Right renal cortex interstitium (tissue), 3 donors: ENCODE results near the gene DDT. TPM values are rescaled to one million over a fixed set of nuclear protein-coding genes. Genes with fewer than 3 reads are reported as not detected.
A peak's percentile ranks its signal among the peaks of the same experiment; 100 is the strongest.
"Not testable (repeated sequence)": the region's sequence is repeated elsewhere in the genome, so short reads cannot be mapped to it uniquely, and the experiment has no call there.

Experiments
- DNase-seq, 3 donors: peaks; one replicate each; pipeline ENCODE4 v3.0.0-alpha.2; 2013; ENCODE audit warnings: low read depth in 3 of 3, low spot score in 2 of 3
- polyA plus RNA-seq, 3 donors: library from polyadenylated mRNA; unstranded; fragments of 120-200 nt; gene quantifications; one replicate each; pipeline ENCODE4 v1.2.1, GENCODE V29; 2013; ENCODE audit not compliant: insufficient read length in 3 of 3

Gene DDT
- polyA plus RNA-seq, 3 donors: 57.7 to 62.1 (median 61.2) TPM

GRCh38 chr22:23993080-23993479, 18.8 kb upstream of the DDT start:
- not testable (repeated sequence) for DNase-seq

GRCh38 chr22:23989583-23990244, 15.5 kb upstream of the DDT start:
- not testable (repeated sequence) for DNase-seq

GRCh38 chr22:23986538-23987178, 12.4 kb upstream of the DDT start:
- not testable (repeated sequence) for DNase-seq

GRCh38 chr22:23986089-23986488, 11.8 kb upstream of the DDT start:
- not testable (repeated sequence) for DNase-seq

- DNase-seq: peak in 2 of 3 donors; percentile 9 to 47
These were observed 10.2 kb upstream of the DDT start for GRCh38 chr22:23984430-23984829.

- DNase-seq: not testable (repeated sequence)
These were observed 6.3 kb upstream of the DDT start for GRCh38 chr22:23980567-23980966.

GRCh38 chr22:23979557-23980240, 5.5 kb upstream of the DDT start, which contains the start of gene GSTT2:
TSS of gene GSTT2 (plus strand) at chr22:23980134.
- not testable (repeated sequence) for DNase-seq

- not testable (repeated sequence) for DNase-seq
These were observed 3.1 kb upstream of the DDT start for GRCh38 chr22:23977304-23977703.

DNA sequence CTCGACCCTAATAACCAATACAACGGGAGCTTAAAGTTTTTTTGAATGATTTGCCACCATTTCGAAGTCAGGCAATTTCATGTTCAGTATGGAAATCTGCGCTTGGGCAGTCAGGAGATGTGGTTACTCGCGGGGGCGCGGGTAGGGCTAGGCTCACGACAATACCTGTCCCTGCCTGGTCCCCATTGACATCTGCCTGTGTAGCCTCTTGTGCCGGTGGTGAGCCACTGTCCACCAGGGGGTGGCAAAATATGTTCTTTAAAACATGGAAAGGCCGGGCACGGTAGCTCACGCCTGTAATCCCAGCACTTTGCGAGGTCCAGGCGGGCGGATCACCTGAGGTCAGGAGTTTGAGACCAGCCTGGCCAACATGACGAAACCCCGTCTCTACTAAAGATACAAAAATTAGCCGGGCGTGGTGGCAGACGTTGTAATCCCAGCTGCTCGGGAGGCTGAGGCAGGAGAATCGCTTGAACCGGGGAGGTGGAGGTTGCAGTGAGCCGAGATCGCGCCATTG, 653 bp upstream of the DDT start:
- DNase-seq: not testable (repeated sequence)

- not testable (repeated sequence) for DNase-seq
These were observed 2.3 kb downstream of the DDT start for GRCh38 chr22:23971927-23972326.

DNA sequence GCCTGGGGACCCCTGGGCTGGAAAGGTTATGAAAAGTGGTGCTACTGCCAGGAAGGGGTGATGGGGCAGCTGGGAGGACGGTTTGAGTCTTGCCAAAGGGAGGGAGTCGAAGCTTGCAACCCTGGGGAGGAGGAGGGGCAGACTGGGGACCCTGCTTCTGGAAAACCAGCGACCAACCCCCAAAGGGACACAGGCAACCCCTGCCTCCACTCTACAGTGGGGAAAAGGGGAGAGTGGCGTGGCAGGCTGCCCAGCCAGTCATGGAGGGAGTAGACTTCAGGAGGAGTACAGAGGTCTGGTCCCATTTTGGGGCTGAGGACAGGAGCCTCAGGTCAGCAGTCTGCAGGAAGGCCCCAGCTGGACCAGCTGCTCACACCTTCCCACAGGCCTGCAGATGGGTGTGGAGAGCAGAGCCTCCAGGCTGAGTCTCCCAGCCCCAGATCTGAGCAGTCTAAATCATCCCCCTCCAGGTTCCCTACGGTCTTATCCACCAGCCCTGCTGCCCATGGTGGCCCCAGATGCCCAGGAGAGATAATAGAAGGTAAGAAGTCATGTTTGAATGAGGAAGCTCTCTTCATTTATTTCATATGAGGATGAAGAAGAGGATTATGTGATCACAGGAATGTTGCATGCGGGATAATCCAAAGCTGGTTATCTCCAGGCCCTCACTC, 3.3 kb downstream of the DDT start:
- no peak for DNase-seq

GRCh38 chr22:23970201-23970641, 4.0 kb downstream of the DDT start:
- no peak for DNase-seq

DNA sequence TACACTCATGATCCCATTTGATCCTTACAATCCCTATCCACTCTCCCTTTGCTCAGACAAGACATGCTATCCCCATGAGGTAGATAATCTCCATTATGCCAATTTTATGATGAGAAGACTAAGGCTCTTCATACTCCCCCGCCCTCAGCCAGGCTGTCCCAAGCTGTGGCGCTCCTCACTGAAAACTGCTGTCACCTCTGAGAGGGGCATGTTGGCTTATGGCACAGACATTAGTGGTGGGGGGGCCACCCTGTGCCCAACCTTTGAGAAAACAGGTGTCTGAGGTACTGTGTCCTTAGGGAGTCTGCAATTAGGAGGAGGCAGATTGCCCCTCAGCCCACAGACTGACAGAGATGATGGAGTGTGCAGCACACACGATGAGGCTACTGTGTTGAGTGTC, 5.2 kb downstream of the DDT start:
- no peak for DNase-seq

DNA sequence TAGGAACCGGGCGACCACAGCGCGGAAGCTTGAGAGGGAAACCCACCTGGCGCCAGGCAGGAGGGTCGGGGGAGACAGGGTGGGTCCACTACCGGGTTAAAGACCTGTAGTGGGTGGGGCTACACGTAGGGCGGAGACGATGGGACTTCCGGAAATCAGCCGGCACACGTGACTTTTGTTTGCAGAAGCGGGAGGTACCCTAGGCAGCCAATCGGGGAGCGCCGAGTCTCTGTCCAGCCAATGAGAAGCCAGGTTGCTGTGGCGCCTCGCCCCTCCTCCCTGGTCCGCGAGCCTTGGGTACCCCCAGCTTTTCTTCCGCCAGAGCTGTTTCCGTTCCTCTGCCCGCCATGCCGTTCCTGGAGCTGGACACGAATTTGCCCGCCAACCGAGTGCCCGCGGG, 7.7 kb downstream of the DDT start, which contains the start of gene DDTL:
Gene DDTL (plus strand): TSS at position 321 of the 400 bp plus-strand sequence. CDS start 27 bp downstream, at position 348.
- DNase-seq: not testable (repeated sequence)

- DNase-seq: not testable (repeated sequence)
These were observed 8.1 kb downstream of the DDT start for GRCh38 chr22:23966094-23966493.

GRCh38 chr22:23961084-23961771, 13.0 kb downstream of the DDT start, which contains the start of gene GSTT2B:
TSS of gene GSTT2B (minus strand) at chr22:23961195. CDS start at chr22:23961131, 64 bp downstream.
- not testable (repeated sequence) for DNase-seq

DNA sequence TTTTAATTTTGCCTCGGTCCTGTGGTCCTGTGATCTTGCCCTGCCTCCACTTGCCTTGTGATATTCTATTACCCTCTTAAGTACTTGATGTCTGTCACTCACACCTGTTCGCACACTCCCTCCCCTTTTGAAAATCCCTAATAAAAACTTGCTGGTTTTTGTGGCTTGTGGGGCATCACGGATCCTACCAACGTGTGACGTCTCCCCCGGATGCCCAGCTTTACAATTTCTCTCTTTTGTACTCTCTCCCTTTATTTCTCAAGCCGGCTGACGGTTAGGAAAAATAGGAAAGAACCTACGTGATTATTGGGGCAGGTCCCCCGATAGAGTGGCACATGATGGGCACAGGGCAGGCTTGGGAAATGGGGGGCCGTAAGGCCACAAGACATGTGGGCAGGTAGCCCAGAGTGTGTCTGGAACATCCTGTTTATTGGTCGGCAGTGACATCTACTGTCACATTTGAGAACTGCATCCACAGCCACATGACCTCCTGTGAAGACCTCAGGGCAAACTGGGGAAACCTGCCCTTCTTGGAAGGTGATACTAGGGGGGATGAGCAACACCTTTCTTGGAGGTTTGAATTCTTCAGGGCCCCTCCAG, 17.8 kb downstream of the DDT start:
- peak; percentile 33 to 52 (median 48) for DNase-seq

DNA sequence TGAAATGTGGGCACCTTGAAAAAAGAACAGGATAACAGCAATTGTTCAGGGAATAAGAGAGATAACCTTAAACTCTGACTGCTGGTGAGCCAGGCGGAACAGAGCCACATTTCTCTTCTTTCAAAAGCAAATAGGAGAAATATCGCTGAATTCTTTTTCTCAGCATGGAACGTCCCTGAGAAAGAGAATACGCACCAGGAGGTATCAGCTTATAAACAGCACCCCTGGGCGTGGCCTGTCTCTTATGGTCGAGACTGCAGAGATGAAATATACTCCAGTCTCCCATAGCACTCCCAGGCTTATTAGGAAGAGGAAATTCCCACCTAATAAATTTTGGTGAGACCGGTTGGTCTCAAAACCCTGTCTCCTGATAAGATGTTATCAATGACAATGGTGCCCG, 18.4 kb downstream of the DDT start:
- DNase-seq: not testable (repeated sequence)

DNA sequence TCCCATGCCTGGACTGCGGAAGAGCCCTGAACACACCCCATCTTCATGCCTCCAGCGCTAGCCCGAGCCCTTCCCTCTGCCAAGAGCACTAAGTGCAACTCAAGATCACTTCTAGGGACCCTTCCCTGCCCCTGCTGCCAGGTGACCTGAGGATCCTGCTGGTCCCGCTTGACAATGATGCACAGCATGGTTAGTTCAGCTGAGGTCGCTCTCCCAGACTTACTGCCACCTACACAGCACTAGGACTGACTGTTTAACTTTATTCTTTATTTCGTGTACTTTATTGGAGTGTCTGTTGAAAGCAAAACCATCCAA, 19.3 kb downstream of the DDT start:
- not testable (repeated sequence) for DNase-seq
